ENCODE measurements around the gene MACROD2.

GRCh38 chr20:14612391-14612790 lies 617.1 kb downstream of the MACROD2 start:
- TF ChIP-seq CSDC2 (CRISPR knock-in tag; IDR thresholded peaks at IDR 0.05) (no peak), ZC3H10 (CRISPR knock-in tag; IDR thresholded peaks at IDR 0.05) (no peak), ESRRG (CRISPR knock-in tag; IDR thresholded peaks at IDR 0.05) (no peak), RARB (CRISPR knock-in tag; IDR thresholded peaks at IDR 0.05) (no peak), ARNTL (CRISPR knock-in tag; IDR thresholded peaks at IDR 0.05; ENCODE audit: borderline replicate concordance, low read depth) (no peak), ZNF8 (CRISPR knock-in tag; IDR thresholded peaks at IDR 0.05) (no peak), PPARA (CRISPR knock-in tag; IDR thresholded peaks at IDR 0.05; ENCODE audit: borderline replicate concordance) (no peak), ISL1 (CRISPR knock-in tag; IDR thresholded peaks at IDR 0.05) (no peak)
- TF ChIP-seq, protein P1, sequence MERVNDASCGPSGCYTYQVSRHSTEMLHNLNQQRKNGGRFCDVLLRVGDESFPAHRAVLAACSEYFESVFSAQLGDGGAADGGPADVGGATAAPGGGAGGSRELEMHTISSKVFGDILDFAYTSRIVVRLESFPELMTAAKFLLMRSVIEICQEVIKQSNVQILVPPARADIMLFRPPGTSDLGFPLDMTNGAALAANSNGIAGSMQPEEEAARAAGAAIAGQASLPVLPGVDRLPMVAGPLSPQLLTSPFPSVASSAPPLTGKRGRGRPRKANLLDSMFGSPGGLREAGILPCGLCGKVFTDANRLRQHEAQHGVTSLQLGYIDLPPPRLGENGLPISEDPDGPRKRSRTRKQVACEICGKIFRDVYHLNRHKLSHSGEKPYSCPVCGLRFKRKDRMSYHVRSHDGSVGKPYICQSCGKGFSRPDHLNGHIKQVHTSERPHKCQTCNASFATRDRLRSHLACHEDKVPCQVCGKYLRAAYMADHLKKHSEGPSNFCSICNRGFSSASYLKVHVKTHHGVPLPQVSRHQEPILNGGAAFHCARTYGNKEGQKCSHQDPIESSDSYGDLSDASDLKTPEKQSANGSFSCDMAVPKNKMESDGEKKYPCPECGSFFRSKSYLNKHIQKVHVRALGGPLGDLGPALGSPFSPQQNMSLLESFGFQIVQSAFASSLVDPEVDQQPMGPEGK (CRISPR knock-in tag; IDR thresholded peaks at IDR 0.05; ENCODE audit: borderline replicate concordance), result no peak
